Measurements from ENCODE around the gene FCHSD2. TPM values are rescaled to one million over a fixed set of nuclear protein-coding genes. Genes with fewer than 3 reads are reported as not detected.

FCHSD2 gene
- total RNA-seq, 1 experiment from 2014 or later: 4.1 TPM

Small RNAs within 50 kb of the gene (small RNA-seq; reads per million reads assigned to genes)
- 0 reads per million in 2 experiments for gene RNU6-672P

Other genes starting within 250 kb of the FCHSD2 start
- not detected in 2 replicates for gene P2RY2, start 76.0 kb upstream of the FCHSD2 start, total RNA-seq (2014; rRNA removed; shearing (Covaris generic))
- gene P2RY6, start 130.0 kb upstream of the FCHSD2 start, total RNA-seq (2014; rRNA removed; shearing (Covaris generic)): not detected in 2 replicates
- gene ARHGEF17, start 166.0 kb upstream of the FCHSD2 start, total RNA-seq (2014; rRNA removed; shearing (Covaris generic)): 3.7 and 4.0 TPM in 2 replicates
- 2.3 and 3.1 TPM in 2 replicates for gene RELT, start 234.1 kb upstream of the FCHSD2 start, total RNA-seq (2014; rRNA removed; shearing (Covaris generic))